Heart right ventricle (tissue), 16 donors: ENCODE results near the gene TRAK2. TPM values are rescaled to one million over a fixed set of nuclear protein-coding genes. Genes with fewer than 3 reads are reported as not detected.
A peak's percentile ranks its signal among the peaks of the same experiment; 100 is the strongest.

Source experiments
- ATAC-seq, 8 donors: fragments of 200-7000 bp; cut with Tn5 transposase; one replicate each; pipeline ENCODE4 v1.9.1; 2020; ENCODE audit warnings: mild to moderate bottlenecking in 8 of 8, moderate library complexity in 8 of 8, moderate number of reproducible peaks in 1 of 8
- DNase-seq, 2 donors: peaks; one replicate each; pipeline ENCODE4 v3.0.0-alpha.2; 2020
- H3K27ac ChIP-seq, 10 donors: fragments of 200-600 bp; sonication (generic) in 2 of 10; one replicate each; pipeline versions ENCODE4 v1.5.0 to v1.8.0; 2020 to 2022; ENCODE audit warnings: mild to moderate bottlenecking in 3 of 10
- H3K27me3 ChIP-seq, 7 donors: fragments of 200-600 bp; one replicate each; pipeline ENCODE4 v1.8.0; 2021 to 2022; ENCODE audit warnings: mild to moderate bottlenecking in 2 of 7
- H3K36me3 ChIP-seq, 9 donors: fragments of 200-600 bp; sonication (generic) in 1 of 9; one replicate each; pipeline versions ENCODE4 v1.5.0 to v1.8.0; 2020 to 2022; ENCODE audit warnings: mild to moderate bottlenecking in 2 of 9
- H3K4me1 ChIP-seq, 9 donors: fragments of 200-600 bp; sonication (generic) in 1 of 9; one replicate each; pipeline versions ENCODE4 v1.5.0 to v1.8.0; 2020 to 2022; ENCODE audit warnings: mild to moderate bottlenecking in 4 of 9
- H3K4me3 ChIP-seq, 10 donors: fragments of 200-600 bp; sonication (generic) in 2 of 10; one replicate each; pipeline versions ENCODE4 v1.5.0 to v1.8.0; 2020 to 2022; ENCODE audit warnings: mild to moderate bottlenecking in 7 of 10, moderate library complexity in 2 of 10
- H3K9me3 ChIP-seq, 11 donors: fragments of 200-600 bp in 10 of 11; sonication (generic) in 2 of 11; one replicate each; pipeline versions ENCODE4 v1.5.0 to v1.8.0; 2013 to 2022; ENCODE audit warnings: mild to moderate bottlenecking in 2 of 11, control low read depth in 1 of 11, moderate library complexity in 1 of 11
- WGBS, 2 donors: extraction: QIAGEN DNeasy Blood & Tissue Kit; methylation state at CpG; one replicate each; pipeline ENCODE4 v1.1.7; 2013; ENCODE audit warnings: inconsistent platforms in 1 of 2; 5-methylcytosine and 5-hydroxymethylcytosine counted together
- intact Hi-C, 10 donors: fragments of 100-400 bp; cut with DNase I; formaldehyde crosslinking; loops; one replicate each; pipeline versions ENCODE4 v1.11.1 to v1.14.2; 2022
- polyA plus RNA-seq, 2 donors: library from polyadenylated mRNA; stranded (reverse); fragments of 200-250 nt; gene quantifications; one replicate each; pipeline ENCODE4 v1.2.3, GENCODE V29; 2013
- total RNA-seq, 10 donors: library from RNA; stranded (reverse); fragmentation: NEBNext Ultra II Directional in 3 of 10; extraction: Animal tissue kit (Norgen Biotek cat#: 25700) in 3 of 10; gene quantifications; one replicate each; pipeline versions ENCODE4 v1.2.1 to v1.2.4, GENCODE V29; 2021 to 2023
- TF ChIP-seq, protein P1 (sequence below), 9 donors: fragments of 200-600 bp; sonication (generic) in 2 of 9; IDR thresholded peaks; one replicate each; pipeline versions ENCODE4 v1.5.0 to v1.8.0; 2021 to 2022; ENCODE audit warnings: antibody characterized with exemption in 9 of 9, mild to moderate bottlenecking in 5 of 9, moderate library complexity in 1 of 9
- donor health status: Arrhythmogenic right ventricular cardiomyopathy.
- donor health status: ischemic (EF 13 %, LVEDD 7.1; RV severe dilation, severe dysfunction).
- donor health status: healthy with polysubstance abuse.
- donor health status: DM: no; HTN: yes; CAD: no.
- donor health status: DM: no; HTN: no; CAD: no.
- donor health status: ischemic (EF 25% LVEDD 6.9; RV normal size, moderate dysfunction).
- donor health status: ischemic (EF 25% LVEDD 5.7; RV mildly dilated, moderate dysfunction).
- donor health status: healthy.
- donor health status: DM: yes; HTN: yes; CAD: no.
- donor health status: Ischemic cardiomyopathy.
- donor health status: ischemic (EF 35%, LVEDD 5.7; RV mildly dilated, moderate dysfunction).
- donor health status: nonischemic (EF 11% LVEDD 7.7; RV severe dilation, severe dysfunction).
- donor health status: DM: yes; HTN: yes; CAD: no.
- donor health status: PGD.
- donor health status: ischemic (EF 29% LVEDD 5.4; RV normal size, mild dysfunction).
- donor health status: nonischemic (EF 23%, LVEDD 6.1; RV moderate dilation, normal function).

Gene TRAK2
- total and polyA plus RNA-seq, 12 donors, result 16.6 to 190 (median 166) TPM

DNA sequence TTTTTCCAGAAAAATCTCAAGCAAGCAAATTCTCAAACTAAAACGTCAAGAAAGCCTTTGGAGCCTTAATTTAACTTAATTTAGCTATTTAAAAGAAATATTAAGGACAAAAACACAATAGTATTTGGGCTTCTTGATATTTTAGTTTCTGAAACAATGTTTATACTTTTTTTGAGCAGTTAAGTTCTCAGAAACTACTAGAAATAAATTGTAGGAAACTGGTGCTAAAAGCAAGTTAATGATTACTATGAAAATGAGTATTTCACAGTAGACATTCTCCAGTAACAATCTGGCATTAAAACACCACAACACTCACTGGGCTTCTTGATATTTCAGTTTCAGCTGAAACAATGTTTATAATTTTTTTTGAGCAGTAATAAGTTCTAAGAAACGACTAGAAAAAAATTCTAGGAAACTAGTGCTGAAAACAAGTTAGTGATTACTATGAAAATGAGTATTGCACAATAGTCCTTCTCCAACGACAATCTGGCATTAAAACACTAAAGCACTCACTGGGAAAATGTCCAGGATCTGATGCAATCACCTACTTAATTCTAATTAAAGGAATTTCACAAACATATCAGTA is 45.1 kb downstream of the TRAK2 start:
- peak overlapping the region; percentile 54 to 87 (median 73) for H3K27ac ChIP-seq
- H3K36me3 ChIP-seq, result peaks cover 0 to 10% (median 0%) of the 10 kb centered on the region in 9 donors
- no peaks in the 10 kb centered on the region for H3K27me3 ChIP-seq
- H3K9me3 ChIP-seq, result no peaks in the 10 kb centered on the region
- WGBS, 2 donors, result 20 to 24% methylated on average over 3 of the region's 3 CpGs
- H3K4me1 ChIP-seq, result peaks cover 0 to 95% (median 60%) of the 10 kb centered on the region in 9 donors
- ATAC-seq (peak in 7 of 8 donors; percentile 29 to 68 (median 52)), DNase-seq (peak in 1 of 2 donors; percentile 61)
- intact Hi-C loops, result loop anchor here in 1 of 10 donors (2.0 to 10.0 kb wide), 2 partner anchors 45 to 239 kb away; partner anchors contain the start of genes STRADB, TMEM237 and TRAK2
- H3K4me3 ChIP-seq, result peak overlapping the region; percentile 2 to 40 (median 30)
- TF ChIP-seq, protein P1, sequence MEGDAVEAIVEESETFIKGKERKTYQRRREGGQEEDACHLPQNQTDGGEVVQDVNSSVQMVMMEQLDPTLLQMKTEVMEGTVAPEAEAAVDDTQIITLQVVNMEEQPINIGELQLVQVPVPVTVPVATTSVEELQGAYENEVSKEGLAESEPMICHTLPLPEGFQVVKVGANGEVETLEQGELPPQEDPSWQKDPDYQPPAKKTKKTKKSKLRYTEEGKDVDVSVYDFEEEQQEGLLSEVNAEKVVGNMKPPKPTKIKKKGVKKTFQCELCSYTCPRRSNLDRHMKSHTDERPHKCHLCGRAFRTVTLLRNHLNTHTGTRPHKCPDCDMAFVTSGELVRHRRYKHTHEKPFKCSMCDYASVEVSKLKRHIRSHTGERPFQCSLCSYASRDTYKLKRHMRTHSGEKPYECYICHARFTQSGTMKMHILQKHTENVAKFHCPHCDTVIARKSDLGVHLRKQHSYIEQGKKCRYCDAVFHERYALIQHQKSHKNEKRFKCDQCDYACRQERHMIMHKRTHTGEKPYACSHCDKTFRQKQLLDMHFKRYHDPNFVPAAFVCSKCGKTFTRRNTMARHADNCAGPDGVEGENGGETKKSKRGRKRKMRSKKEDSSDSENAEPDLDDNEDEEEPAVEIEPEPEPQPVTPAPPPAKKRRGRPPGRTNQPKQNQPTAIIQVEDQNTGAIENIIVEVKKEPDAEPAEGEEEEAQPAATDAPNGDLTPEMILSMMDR (IDR thresholded peaks at IDR 0.05), result no peak

DNA sequence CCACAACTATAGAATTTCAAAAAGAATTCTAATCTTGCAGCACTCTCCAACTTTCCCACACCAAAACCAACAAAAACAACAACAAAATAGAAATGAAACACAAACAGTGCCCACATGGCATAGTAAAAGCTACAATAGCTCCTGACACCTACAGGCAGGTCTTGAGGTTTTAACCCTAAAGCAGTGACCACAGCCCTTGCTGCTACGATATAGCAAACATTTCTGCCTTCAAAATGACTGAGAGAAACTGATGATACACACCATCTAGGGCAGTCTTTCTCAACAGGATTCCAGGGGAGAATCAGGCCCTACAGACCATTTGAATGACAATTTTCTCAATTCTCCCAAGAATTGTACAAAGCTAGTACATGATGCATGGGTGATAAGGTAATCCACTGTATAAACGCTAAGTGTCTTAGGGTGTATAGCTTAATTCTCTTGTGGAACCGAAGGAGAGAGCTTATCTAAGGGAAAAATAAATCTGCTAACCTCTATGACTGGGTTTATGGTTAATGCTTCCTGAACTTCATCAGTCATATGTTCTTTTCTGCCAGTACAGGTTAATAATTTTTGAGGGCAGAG is 46.5 kb downstream of the TRAK2 start:
- DNase-seq (no peak), ATAC-seq (peak in 2 of 8 donors; percentile 13 to 36)
- TF ChIP-seq, protein P1 (IDR thresholded peaks at IDR 0.05), result no peak
- Histone ChIP-seq H3K27ac (peak overlapping the region in 7 of 10 donors; percentile 9 to 87 (median 73)), H3K27me3 (no peaks in the 10 kb centered on the region), H3K9me3 (no peaks in the 10 kb centered on the region), H3K4me1 (peaks cover 0 to 92% (median 64%) of the 10 kb centered on the region in 9 donors), H3K4me3 (peak overlapping the region in 2 of 10 donors; percentile 22 to 30), H3K36me3 (peaks cover 0 to 19% (median 0%) of the 10 kb centered on the region in 9 donors)
- WGBS, 2 donors, result 74 to 85% methylated on average over 3 of the region's 3 CpGs
- intact Hi-C loops, result loop anchor here in 3 of 10 donors (2.0 to 10.0 kb wide), 2 partner anchors 46 to 240 kb away; partner anchors contain the start of genes STRADB (in 2 of the 3), TRAK2 (in 2 of the 3) and TMEM237 (in 1 of the 3)

DNA sequence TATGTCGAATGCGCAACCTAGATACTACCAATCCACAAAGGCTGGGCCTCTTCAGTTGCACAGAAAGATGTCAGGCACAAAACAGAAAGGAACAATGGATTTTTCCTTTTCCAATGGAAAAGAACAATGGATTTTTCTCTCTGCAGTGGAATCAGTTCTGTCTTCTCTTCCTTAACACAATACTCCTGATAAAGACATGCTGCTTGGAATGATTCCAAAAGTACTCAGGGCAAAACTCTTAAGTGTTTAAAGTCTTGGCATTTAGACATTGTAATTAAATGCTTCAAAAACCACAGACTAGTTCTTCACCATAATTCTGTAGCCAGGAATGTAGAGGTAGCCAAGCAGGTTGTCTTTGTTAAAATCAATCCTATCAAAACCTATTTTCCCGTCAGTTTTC is 47.4 kb downstream of the TRAK2 start:
- intact Hi-C loops, result loop anchor here in 4 of 10 donors (1.0 to 10.0 kb wide), 3 partner anchors 47 to 241 kb away; partner anchors contain the start of genes STRADB (in 3 of the 4), TRAK2 (in 3 of the 4) and TMEM237 (in 1 of the 4)
- peak in 1 of 8 donors; percentile 6 for ATAC-seq
- TF ChIP-seq, protein P1 (IDR thresholded peaks at IDR 0.05), result no peak

More for the DNA sequence above, 47.4 kb downstream of the TRAK2 start:
- H3K9me3 ChIP-seq, result no peaks in the 10 kb centered on the region
- peak overlapping the region in 1 of 10 donors; percentile 3 for H3K4me3 ChIP-seq
- 65 to 68% methylated on average over 3 of the region's 3 CpGs for WGBS, 2 donors
- peaks cover 0 to 84% (median 57%) of the 10 kb centered on the region in 9 donors for H3K4me1 ChIP-seq
- H3K27ac ChIP-seq, result peak overlapping the region in 8 of 10 donors; percentile 2 to 87 (median 44)
- no peaks in the 10 kb centered on the region for H3K27me3 ChIP-seq
- DNase-seq, result no peak
- peaks cover 0 to 28% (median 4%) of the 10 kb centered on the region in 9 donors for H3K36me3 ChIP-seq
